GM19395 (cell line): ENCODE data around the gene LRR1.
"Not testable (repeated sequence)": the region's sequence is repeated elsewhere in the genome, so short reads cannot be mapped to it uniquely, and the experiment has no call there.

Source experiments
- ATAC-seq: cut with Tn5 transposase; IDR thresholded peaks from one replicate; pipeline ENCODE4 v1.9.1; 2021; ENCODE audit warnings: mild to moderate bottlenecking, moderate library complexity; ENCODE audit not compliant: unreplicated experiment

Gene LRR1

GRCh38 chr14:49623941-49624839 is 25.4 kb downstream of the LRR1 start:
- ATAC-seq, result no peak

GRCh38 chr14:49633640-49634546 is 35.2 kb downstream of the LRR1 start:
- ATAC-seq, result peak; percentile 81

DNA sequence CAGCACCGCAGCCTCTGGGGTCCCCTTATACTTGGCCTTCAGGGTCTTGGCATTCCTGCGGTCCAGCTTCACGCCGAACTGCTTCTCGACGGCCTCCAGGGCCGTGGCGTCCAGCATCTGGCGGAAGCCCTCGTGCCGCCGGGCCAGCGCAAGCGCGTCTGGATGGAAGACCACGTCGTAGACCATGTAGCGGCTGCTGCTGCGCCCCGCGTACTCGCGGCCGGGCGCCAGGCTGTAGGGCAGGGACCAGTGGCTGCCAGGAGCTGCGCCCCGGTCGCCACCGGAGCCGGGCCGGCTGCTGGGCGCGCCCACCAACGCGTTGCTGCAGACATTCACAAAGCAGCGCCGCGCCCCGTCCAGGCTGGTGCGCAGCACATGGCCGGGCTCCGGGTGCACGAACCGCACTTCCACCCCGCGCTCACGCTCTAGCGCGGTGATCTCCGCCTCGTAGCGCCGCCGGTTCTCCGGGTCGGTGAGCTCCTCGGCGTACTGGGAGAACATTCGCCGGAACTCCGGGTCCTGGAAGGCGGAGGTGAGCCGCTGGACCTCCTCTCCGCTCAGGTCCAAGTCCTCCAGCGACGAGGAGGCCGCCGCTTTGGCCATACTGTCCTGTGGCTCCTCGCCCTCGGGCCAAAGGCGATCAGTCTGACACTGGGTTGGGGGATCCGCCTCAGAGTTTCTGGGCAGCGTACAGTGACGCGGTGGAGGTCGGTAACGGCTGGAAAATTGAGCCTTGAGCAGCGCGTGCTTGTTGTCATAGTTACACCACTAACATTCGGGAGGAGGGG is 36.0 kb downstream of the LRR1 start, which contains the start of gene DNAAF2:
Gene DNAAF2, minus strand, starts transcription at position 698 of the 788 bp plus-strand sequence. Its CDS starts 95 bp downstream, at position 603.
- peak; percentile 38 for ATAC-seq

DNA sequence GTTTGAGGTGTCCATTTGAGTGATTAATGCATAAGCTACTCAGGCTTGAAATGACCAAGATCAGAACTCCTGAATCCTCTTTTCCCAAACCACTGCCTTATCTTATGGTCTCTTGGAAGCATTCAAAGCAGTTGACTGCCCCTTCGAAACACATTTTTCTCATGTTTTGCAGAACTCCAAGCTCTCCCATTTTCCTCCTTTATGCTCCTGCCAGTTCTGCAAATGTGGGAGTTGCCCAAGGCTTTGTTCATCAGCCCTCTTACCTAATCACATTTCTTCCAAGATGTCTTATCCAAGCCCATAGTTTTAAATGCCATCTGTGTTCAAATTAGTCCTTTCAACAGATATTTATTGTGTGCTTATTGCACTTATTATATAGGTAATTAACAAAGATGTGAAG is 38.1 kb downstream of the LRR1 start:
- ATAC-seq, result no peak

GRCh38 chr14:49637534-49638078 is 38.9 kb downstream of the LRR1 start:
- no peak for ATAC-seq

DNA sequence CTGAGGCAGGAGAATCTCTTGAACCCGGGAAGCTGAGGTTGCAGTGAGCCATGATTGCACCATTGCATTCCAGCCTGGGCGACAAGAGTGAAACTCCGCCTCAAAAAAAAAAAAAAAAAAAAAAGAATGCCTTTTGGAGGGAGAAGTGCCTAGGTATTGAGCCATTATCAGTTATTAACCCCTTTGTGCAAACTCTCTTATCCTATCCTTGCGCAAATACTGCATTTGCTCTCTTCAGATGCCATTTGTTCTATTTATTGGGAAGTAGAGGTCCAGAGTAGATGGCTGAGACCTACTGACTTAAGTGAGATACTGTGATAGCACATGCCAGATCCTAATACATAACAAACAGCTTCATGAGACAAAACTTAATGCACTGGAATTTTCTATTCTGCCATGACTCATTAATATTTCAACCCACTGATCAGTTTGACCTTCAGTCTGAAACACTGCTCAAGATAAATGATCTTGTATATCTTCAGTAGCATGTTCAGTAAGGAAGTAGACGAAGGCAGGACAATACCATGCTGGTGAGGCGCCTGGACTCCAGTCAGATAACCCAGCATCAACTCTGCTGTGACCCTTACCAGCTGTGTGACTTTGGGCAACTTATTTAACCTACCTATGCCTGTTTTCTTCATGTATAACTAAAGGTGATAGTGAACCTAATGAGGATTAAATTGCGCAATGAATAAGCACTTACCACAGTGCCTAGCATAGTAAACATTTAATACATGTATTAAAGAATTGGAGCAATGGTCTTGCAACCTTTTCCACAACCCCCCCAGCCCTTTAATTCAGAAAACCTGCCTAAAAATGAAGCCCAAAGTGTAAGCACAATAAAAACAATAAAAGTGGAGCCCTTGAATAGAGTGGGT is 42.0 kb downstream of the LRR1 start:
- no peak for ATAC-seq

DNA sequence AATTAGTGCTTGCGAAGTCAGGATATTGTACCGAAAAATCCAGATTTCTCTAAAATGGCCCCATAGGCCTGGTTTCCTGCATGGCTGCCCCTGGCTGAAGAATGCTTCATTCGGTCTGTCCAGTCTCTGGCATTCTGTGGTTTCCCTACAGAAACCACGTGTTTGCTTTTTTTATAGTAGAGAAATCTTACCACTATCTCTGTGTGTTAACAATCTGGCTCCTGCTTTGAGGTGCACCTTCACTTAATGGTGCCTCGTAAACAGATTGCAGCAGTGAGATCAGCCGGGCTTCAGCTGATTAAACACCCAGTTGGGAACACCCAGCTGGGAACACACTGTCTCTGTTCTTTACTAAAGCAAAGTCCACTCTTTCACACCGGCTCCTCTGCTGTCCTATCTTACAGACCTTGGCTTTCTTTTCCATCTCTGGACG is 43.0 kb downstream of the LRR1 start:
- no peak for ATAC-seq

GRCh38 chr14:49642163-49642562 is 43.4 kb downstream of the LRR1 start:
- ATAC-seq, result no peak

GRCh38 chr14:49653508-49653907 is 54.8 kb downstream of the LRR1 start:
- ATAC-seq, result no peak

- no peak for ATAC-seq
These were observed 55.8 kb downstream of the LRR1 start for GRCh38 chr14:49654511-49654910.

- ATAC-seq, result not testable (repeated sequence)
These were observed 58.8 kb downstream of the LRR1 start for GRCh38 chr14:49657500-49657899.

DNA sequence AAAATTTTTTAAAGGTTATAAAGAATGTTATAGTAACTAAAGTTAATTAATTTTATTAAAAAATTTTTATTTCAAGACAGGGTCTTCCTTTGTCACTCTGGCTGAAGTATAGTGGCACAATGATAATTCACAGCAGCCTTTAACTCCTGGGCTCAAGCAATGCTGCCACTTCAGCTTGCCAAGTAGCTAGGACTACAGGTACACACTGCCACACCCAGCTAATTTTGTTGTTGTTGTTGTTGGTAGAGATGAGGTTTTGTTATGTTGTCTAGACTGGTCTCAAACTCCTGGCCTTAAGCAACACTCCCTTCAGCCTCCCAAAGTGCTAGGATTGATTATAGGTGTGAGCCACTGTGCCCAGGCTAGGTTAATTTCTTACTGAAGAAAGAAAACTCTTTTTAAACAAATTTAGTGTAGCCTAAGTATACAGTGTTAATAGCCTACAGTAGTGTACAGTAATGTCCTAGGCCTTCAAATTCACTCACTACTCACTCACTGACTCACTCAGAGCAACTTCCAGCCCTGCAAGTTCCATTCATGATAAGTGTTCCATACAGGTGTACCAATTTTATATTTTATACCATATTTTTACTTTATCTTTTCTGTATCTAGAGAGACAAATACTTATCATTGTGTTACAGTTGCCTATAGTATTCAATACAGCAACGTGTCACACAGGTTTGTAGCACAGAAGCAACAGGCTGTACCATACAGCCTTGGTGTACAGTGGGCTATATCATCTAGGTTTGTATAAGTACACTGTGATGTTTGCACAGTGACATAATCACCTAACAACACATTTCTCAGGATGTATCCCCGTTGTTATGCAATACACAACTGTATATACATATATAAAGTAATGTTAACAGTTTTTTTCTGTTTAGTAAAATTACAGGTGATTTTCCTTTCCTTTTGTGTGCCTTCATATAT is 61.1 kb downstream of the LRR1 start:
- ATAC-seq, result no peak
